HG03103 (cell line): ENCODE data around the gene C11orf68.

Source experiments
- ATAC-seq: cut with Tn5 transposase; IDR thresholded peaks from one replicate; pipeline ENCODE4 v1.9.1; 2021; ENCODE audit warnings: low read depth; ENCODE audit not compliant: unreplicated experiment

Gene C11orf68

GRCh38 chr11:65916391-65916790 lies 2.5 kb downstream of the C11orf68 start:
- no peak for ATAC-seq

DNA sequence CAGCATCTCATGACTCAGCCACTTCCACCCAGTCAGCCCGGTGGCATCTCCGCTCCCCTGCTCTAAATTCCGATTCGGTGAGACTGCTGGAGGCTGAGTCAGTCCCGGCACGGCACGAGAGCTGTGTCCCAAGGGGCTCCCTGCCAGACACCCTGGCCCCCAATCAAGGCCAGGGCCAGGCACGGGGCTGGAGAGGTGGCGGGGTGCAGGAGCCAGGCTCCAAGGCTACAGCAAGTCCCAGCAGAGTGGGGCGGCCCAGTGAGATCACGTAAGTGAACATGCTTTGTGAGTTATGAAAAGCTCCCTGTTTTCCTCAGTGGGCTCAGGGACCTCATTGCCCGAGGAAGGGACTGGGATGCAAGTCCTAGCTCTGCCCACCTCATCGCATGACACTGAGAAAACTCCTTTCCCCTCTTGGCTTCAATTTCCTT lies 3.0 kb downstream of the C11orf68 start:
- ATAC-seq: no peak

DNA sequence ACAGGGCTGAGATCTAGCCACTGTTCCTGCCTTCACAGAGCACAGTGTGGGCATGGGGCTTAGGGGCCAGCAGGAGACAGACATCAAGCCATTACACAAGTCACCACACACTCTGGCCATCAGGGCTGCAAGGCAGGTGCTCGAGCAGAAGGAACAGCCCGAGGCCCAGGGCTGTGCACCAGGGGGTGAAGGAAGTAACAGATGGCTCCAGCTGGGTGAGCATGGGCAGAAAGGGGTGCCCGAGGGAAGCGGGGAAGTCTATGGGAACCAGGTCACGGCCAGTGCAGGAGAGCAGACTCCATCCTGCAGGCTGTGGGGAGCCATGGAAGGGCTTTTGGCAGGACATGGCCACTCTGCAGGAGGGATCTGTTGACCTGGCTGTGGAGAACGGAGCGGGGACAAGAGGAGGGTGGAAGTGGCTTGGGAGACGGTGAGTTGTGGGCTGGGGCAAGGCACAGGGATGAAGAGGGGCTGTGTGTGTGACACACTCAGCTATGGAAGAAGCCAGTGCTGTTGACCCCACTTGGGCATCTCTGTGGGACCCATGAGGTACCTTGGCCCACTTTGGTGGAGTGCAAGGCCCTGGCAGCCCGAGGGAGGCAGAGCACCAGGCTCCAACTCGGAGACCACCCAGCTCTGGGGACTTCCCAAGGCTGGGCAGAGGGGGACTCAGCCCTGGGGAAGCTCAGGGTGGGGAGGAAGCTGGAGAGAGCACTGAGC lies 3.6 kb downstream of the C11orf68 start:
- ATAC-seq: no peak

- no peak for ATAC-seq
These were observed 6.0 kb downstream of the C11orf68 start for GRCh38 chr11:65912845-65913244.

DNA sequence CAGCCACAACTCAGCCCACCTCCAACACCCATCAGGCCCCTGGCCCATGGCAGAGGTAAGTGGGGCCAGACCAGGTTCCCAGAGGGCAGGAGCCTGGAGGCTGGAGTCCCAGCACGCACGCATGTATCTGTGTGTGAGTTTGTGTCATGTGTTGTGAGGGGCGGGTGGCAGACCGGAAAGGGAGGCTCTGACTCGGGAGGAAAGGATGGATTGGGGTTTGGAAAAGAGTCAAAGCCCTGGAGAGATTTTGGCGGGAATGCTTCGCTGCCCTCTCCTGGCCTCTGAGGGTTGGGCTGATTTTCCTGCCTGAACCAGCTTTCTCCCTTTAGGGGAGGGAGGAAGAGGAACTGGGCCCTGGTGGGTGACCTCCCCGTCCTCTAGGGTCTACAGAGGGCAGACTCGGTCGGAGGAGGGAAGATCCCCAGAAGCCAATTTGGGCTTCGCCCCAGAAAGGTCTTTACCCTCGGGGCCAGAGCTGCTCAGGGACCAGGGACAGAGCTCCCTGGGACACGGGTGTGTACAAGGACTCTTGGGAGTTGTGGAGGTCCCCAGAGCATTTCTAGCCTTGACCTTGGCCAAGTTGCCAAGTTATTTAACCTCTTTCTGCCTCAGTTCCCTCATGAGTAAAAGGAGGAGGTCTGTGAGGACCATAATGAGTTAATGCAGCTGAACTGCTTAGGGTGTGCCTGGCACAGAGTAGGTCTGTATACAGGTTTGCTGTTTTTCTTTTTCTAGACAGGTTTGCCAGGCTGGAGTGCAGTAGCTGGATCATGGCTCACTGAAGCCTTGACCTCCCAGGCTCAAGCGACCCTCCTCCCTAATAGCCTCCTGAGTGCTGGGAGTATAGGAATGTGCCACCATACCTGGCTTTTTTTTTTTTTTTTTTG lies 6.9 kb downstream of the C11orf68 start:
- ATAC-seq: no peak

GRCh38 chr11:65907878-65908277 lies 11.0 kb downstream of the C11orf68 start:
- no peak for ATAC-seq

DNA sequence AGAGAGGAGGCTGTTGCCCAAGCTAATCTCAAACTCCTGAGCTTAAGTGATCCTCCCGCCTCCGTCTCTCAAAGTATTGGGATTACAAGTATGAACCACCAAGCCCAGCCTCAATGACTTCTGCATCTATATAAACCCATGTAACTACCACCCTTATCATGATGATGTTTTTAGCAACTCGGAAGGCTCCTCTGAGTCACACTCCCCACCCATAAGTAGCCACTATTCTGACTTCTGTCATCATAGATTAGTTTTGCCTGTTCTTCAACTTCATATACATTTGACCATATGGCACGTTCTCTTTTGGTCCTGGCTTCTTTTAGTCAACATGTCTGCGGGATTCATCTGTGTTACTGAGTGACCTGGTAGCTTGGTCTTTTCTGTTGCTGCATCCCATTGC lies 12.3 kb downstream of the C11orf68 start:
- ATAC-seq: no peak

DNA sequence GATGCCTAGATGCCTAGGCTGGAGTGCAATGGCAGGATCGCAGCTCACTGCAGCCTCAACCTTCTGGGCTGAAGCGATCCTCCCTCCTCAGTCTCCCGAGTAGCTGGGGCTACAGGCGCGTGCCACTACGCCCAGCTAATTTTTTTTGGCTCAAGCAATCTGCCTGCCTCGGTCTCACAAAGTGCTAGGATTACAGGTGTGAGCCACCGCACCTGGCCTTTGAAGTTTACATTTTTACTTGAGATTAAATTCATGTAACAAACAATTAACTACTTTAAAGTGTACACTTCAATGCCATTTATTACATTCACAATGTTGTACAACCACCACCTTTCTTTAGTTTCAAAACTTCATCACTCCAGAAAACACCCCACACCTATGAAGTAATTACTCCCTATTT lies 15.1 kb downstream of the C11orf68 start:
- ATAC-seq: no peak

- ATAC-seq: no peak
These were observed 15.8 kb downstream of the C11orf68 start for GRCh38 chr11:65903068-65903481.

DNA sequence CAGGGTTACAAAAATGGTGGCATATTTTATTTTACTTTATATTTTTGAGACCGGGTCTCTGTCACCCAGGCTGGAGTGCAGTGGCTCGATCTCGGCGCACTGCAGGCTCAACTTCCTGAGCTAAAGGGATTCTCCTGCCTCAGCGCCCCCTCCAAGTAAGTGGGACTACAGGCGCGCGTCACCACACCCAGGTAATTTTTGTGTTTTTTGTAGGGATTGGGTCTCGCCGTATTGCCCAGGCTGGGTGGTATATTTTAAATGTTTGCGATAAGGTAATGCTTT lies 18.0 kb downstream of the C11orf68 start:
- no peak for ATAC-seq

GRCh38 chr11:65900125-65900898 lies 18.6 kb downstream of the C11orf68 start, which contains the start of gene FOSL1:
Gene FOSL1 (minus strand): TSS chr11:65900388. CDS start chr11:65900339, 49 bp downstream.
- peak; percentile 43 for ATAC-seq

- ATAC-seq: no peak
These were observed 19.3 kb downstream of the C11orf68 start for GRCh38 chr11:65899356-65900124.

GRCh38 chr11:65898656-65899355 lies 20.1 kb downstream of the C11orf68 start:
- ATAC-seq: no peak

- ATAC-seq: no peak
These were observed 21.8 kb downstream of the C11orf68 start for GRCh38 chr11:65897020-65897471.

- no peak for ATAC-seq
These were observed 22.5 kb downstream of the C11orf68 start for GRCh38 chr11:65896034-65896999.

- no peak for ATAC-seq
These were observed 23.3 kb downstream of the C11orf68 start for GRCh38 chr11:65895482-65895981.

DNA sequence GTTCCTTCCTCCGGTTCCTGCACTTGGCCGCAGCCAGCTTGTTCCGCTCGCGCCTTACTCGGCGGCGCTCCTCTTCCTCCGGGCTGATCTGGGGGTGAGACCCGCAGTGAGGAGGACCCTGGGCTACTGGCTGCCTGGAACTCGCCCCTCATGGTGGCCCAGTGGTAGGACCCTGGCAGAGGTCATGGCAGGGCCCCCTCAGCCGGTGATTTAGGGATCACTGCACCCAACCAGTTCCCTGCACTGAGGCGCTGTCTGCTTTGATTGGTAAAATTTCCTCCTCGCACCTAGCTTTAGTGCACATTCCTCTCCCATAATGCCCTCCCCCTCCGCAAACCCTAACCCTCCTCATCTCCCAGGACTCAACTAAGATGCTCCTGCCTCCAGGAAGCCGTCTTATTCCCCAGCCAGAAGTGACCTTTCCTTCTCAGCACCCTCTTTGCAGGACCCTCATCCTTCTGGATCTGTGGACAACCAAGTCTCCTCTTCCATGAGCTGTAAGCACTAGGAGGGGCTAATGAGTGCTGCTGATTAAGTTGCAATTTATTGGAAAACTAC lies 24.7 kb downstream of the C11orf68 start:
- no peak for ATAC-seq
